ENCODE results near the gene SNCB.

Gene SNCB

DNA sequence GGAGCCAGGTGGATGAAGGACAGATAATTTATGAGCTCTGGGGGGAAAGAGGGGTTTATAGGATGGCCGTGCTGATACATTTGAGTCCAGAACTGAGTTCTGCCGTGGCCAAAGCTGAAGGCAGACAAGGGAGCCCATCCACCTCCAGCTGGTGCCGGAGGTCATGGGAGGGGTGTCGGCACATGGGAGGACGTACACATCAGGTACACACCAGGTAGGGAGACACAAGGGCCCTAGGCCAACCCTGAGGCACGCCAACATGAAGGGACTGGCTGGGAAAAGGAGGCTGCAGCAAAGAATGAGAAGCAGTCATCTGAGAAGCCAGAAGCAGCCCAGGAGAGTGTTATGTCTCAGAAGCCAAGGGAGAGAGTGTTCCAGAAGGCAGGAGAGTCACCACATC is 18.3 kb downstream of the SNCB start:
- TF ChIP-seq, protein P1, sequence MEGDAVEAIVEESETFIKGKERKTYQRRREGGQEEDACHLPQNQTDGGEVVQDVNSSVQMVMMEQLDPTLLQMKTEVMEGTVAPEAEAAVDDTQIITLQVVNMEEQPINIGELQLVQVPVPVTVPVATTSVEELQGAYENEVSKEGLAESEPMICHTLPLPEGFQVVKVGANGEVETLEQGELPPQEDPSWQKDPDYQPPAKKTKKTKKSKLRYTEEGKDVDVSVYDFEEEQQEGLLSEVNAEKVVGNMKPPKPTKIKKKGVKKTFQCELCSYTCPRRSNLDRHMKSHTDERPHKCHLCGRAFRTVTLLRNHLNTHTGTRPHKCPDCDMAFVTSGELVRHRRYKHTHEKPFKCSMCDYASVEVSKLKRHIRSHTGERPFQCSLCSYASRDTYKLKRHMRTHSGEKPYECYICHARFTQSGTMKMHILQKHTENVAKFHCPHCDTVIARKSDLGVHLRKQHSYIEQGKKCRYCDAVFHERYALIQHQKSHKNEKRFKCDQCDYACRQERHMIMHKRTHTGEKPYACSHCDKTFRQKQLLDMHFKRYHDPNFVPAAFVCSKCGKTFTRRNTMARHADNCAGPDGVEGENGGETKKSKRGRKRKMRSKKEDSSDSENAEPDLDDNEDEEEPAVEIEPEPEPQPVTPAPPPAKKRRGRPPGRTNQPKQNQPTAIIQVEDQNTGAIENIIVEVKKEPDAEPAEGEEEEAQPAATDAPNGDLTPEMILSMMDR (IDR thresholded peaks at IDR 0.05; ENCODE audit: low read depth, low read length) = no peak
- DNase-seq (ENCODE audit: extremely low read depth, low read depth) = no peak

DNA sequence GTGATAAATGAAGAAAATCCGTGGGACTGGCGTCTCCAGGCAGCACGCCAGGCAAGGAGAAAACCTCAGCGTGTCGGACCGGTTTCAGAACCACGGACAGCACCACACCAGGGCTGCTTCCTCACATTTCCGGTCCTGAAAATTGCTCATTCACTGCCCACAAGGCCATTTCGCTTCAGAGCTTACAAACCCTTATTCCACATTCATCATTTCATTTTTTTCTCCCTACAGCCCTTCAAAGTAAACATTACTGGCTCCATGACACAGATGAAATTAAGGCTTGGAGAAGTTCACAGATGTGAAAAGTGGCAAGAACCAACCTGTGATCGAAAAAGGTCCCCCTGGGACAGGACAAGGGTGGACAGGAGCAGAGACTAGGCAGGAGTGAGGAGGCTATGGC is 18.9 kb downstream of the SNCB start:
- peak; percentile 57 for DNase-seq (ENCODE audit: extremely low read depth, low read depth)
- TF ChIP-seq, protein P1 (IDR thresholded peaks at IDR 0.05; ENCODE audit: low read depth, low read length) = no peak

DNA sequence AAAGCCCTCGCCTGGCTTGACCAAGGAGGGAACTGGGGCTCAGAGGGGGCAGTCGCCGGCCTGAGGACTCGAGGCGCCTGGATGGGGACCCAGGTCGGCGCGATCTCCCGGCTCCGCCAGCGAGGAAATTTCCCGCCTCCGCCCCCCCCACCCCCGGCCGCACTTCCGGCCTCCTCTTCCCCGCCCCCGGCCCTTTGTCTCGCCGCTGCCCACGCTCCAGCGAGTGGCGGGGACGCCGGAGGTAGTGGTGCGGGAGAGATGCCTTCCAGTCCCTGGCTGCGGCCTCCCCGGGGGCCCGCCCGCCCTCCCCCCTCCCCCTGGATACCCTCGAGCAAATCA is 19.9 kb downstream of the SNCB start:
- TF ChIP-seq, protein P1 (IDR thresholded peaks at IDR 0.05; ENCODE audit: low read depth, low read length) = no peak
- no peak for DNase-seq (ENCODE audit: extremely low read depth, low read depth)

DNA sequence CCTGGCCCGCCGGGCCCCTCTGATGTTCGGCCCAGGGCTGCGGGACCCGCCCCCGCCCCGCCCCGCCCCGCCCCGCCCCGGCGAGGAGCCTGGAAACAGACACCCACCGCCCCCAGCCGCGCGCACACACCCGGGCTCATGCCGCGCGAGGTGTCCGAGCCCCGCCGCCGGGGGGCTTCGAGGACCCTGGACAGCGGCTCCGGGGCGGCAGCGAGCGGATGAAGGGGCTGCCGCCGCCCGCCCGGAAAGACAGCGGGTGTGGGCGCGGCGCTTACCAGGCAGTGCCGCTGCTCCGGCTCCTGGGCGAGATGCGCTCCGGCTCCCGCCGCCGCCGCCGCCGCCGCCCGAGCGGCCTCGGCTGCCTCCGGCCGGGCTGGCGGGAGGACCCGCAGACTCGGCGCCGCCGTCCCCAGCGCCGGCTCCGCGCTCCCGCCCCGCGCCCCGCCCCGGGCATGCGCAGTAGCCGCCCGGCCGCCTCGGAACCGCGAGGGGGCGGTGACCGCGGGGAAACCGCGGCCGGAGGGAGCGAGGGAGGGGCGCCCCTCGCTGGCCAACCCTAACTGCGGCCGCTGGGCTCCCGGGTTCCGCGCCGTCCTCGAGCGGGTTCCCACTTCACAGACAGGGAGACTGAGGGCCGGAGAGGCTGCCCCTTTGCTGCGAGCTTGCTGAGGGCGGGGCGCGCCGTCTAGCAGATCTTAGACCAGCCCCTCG is 20.5 kb downstream of the SNCB start, which contains the start of gene GPRIN1:
GPRIN1 (minus strand) TSS at position 433 of the 711 bp plus-strand sequence. CDS start 10,322 bp downstream, outside the sequence.
- TF ChIP-seq, protein P1 (IDR thresholded peaks at IDR 0.05; ENCODE audit: low read depth, low read length) = peak; percentile 15
- no peak for DNase-seq (ENCODE audit: extremely low read depth, low read depth)

DNA sequence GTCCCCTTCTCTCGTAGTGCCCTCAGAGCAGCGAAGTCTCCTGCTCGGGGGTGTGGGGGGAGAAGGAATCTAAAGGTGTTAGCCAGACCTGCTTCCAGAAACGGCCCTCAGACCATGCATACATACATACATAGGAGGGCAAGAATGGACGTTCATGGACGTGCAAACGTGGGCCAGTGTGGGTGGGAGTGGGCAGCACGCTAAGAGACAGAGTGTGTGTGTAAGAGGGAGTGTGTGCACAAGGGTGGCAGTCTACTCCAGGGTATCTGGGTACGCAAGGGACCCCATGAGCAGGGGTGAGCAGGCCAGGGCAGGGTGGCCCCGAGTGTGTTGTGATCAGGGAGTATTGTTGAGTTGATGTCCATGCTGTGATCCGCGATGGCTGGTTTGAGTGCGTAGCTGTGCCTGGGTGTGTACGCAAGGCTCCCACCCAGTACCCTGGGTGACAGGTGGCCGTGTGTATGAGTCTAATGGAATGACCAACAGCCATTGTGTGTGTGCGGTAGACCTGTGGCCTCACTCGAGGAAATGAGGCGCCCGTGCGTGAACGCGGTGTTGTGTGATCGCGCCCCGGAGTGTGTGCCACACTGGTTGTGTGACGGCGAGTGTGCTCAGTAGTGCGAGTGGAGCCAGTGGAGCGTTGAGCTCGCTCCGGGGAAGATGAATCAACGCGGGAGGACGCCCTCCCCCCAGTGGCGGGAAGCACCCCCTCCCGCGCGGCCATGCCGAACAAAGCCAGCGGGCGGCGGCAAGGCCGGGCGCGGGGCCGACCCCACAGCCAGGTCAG is 21.2 kb downstream of the SNCB start:
- DNase-seq (ENCODE audit: extremely low read depth, low read depth) = no peak

DNA sequence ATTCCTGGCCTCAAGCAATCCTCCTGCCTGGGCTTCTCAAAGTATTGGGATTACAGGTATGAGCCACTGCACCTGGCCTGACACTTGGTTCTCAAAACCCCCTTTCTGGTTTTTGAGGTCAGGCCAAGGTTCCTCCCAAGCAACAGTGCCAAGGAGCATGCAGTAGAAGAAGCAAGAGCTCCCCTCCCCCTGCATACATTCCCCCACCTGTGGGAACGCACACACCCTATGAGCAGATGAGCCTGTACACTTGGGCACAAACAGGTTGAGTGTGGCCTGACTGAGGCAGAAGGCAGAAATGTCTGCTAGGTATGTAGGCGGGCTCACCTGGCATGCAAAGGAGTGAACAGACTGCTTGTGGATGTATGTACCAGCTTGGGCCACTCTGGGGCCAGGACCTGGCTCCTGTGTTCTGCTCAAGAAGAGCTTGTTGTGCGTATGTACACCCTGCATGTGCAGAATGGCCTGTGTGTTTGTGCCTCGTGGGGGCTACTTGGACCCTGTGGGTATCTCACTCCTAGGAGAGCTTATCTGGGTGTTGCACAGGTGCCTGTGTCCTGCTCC is 22.1 kb downstream of the SNCB start:
- TF ChIP-seq, protein P1 (IDR thresholded peaks at IDR 0.05; ENCODE audit: low read depth, low read length) = no peak
- no peak for DNase-seq (ENCODE audit: extremely low read depth, low read depth)

More for the DNA sequence above, 21.2 kb downstream of the SNCB start:
- TF ChIP-seq, protein P1 (IDR thresholded peaks at IDR 0.05; ENCODE audit: low read depth, low read length) = no peak

DNA sequence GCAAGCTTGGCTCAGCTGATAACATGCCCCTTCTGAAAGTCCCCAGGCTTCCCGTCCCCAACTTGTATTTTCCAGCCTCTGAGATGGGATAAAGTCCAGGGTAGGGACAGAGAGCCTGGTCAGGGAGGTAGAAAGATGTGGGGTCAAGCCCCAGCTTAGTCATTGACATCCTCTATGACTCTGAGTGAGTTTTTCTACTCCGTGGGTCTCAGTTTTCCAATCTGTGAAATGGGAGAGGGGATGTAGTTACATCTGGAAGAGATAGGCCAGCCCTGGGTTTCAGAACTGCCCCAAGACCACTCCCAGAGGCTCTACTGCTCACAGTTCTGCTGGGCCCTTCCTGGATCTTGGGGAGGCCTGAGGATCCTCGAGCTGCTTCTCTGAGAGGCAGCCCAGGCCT is 23.5 kb downstream of the SNCB start:
- TF ChIP-seq, protein P1 (IDR thresholded peaks at IDR 0.05; ENCODE audit: low read depth, low read length) = no peak
- no peak for DNase-seq (ENCODE audit: extremely low read depth, low read depth)
